Uterus (tissue), 2 donors: ENCODE results near the gene ABCG5.

Source experiments
- CTCF ChIP-seq, 4 experiments: fragments of 200-600 bp in 2 of 4; fragments of 450-650 bp in 2 of 4; sonication (generic) in 2 of 4; IDR thresholded peaks; one replicate each; pipeline ENCODE4 v1.5.1; 2016 to 2019; ENCODE audit warnings: antibody characterized with exemption in 4 of 4, mild to moderate bottlenecking in 2 of 4, moderate library complexity in 1 of 4
- POLR2A ChIP-seq, 2 donors: fragments of 450-650 bp; IDR thresholded peaks; one replicate each; pipeline ENCODE4 v1.6.1; 2016; ENCODE audit warnings: antibody characterized with exemption in 2 of 2, mild to moderate bottlenecking in 1 of 2, moderate library complexity in 1 of 2

- no peak for TF ChIP-seq POLR2A (IDR thresholded peaks at IDR 0.05)
- peak; percentile 45 to 77 (median 65) for TF ChIP-seq CTCF (IDR thresholded peaks at IDR 0.05)
Measured at GRCh38 chr2:43877782-43878464, 39.3 kb upstream of the ABCG5 start.
